Lung (tissue), 12 donors: Measurements from ENCODE around the gene LPAR1. TPM values are rescaled to one million over a fixed set of nuclear protein-coding genes. Genes with fewer than 3 reads are reported as not detected.

Source experiments
- ATAC-seq: fragments of 200-7000 bp; cut with Tn5 transposase; one replicate; pipeline ENCODE4 v1.9.1; 2020; ENCODE audit warnings: moderate number of reproducible peaks; ENCODE audit not compliant: insufficient read depth, low FRiP score
- DNase-seq, 3 donors: peaks; one replicate each; pipeline ENCODE4 v3.0.0-alpha.2; 2013 to 2017
- H3K27ac ChIP-seq, 2 donors: one replicate each; pipeline ENCODE4 v1.5.1; 2013; ENCODE audit warnings: mild to moderate bottlenecking in 2 of 2, moderate library complexity in 2 of 2, control low read depth in 1 of 2, inconsistent platforms in 1 of 2, low read depth in 1 of 2, low read length in 1 of 2
- H3K27me3 ChIP-seq, 3 donors: one replicate each; pipeline ENCODE4 v1.5.1; 2013; ENCODE audit warnings: low read length in 2 of 3; ENCODE audit not compliant: control insufficient read depth in 3 of 3, insufficient read depth in 3 of 3
- H3K36me3 ChIP-seq, 4 donors: one replicate each; pipeline ENCODE4 v1.5.1; 2013; ENCODE audit warnings: low read length in 4 of 4, mild to moderate bottlenecking in 1 of 4, moderate library complexity in 1 of 4; ENCODE audit not compliant: control insufficient read depth in 4 of 4, insufficient read depth in 4 of 4
- H3K4me1 ChIP-seq, 5 donors: one replicate each; pipeline ENCODE4 v1.5.1; 2013; ENCODE audit warnings: low read length in 5 of 5, mild to moderate bottlenecking in 2 of 5, moderate library complexity in 1 of 5; ENCODE audit not compliant: control insufficient read depth in 5 of 5, insufficient read depth in 5 of 5
- H3K4me3 ChIP-seq: one replicate; pipeline ENCODE4 v1.5.1; 2013; ENCODE audit warnings: mild to moderate bottlenecking, control low read depth, moderate library complexity
- H3K9ac ChIP-seq, 2 donors: one replicate each; pipeline ENCODE4 v1.5.1; 2013; ENCODE audit warnings: low read length in 2 of 2, control low read depth in 1 of 2; ENCODE audit not compliant: insufficient read depth in 1 of 2
- H3K9me3 ChIP-seq, 4 donors: one replicate each; pipeline ENCODE4 v1.5.1; 2013; ENCODE audit warnings: low read length in 3 of 4, mild to moderate bottlenecking in 1 of 4, moderate library complexity in 1 of 4; ENCODE audit not compliant: control insufficient read depth in 4 of 4, insufficient read depth in 3 of 4
- WGBS, 2 donors: extraction: QIAGEN DNeasy Blood & Tissue Kit; methylation state at CpG; one replicate each; pipeline ENCODE4 v1.1.7; 2013; 5-methylcytosine and 5-hydroxymethylcytosine counted together
- polyA plus RNA-seq, 2 donors: library from polyadenylated mRNA; stranded (reverse); fragments of 200-250 nt; gene quantifications; one replicate each; pipeline ENCODE4 v1.2.1, GENCODE V29; 2013
- total RNA-seq, 2 donors: library from RNA; depleted of rRNA in 1 of 2; stranded (reverse); fragments of >200 nt in 1 of 2; gene quantifications; one replicate each; pipeline ENCODE4 v1.2.1, GENCODE V29; 2014 to 2021
- TF ChIP-seq, protein P1 (sequence below): IDR thresholded peaks from 2 replicates; pipeline ENCODE4 v1.5.1; 2012; ENCODE audit warnings: mild to moderate bottlenecking; ENCODE audit errors: control extremely low read depth, extremely low read depth
- donor health status: control.
- donor health status: control.
- donor health status: Bipolar disorder and iron deficiency.
- donor health status: healthy.
- donor health status: DM: yes; HTN: yes; CAD: no.

Gene LPAR1
- total and polyA plus RNA-seq, 4 donors = 5.2 to 47.6 (median 23.3) TPM

DNA sequence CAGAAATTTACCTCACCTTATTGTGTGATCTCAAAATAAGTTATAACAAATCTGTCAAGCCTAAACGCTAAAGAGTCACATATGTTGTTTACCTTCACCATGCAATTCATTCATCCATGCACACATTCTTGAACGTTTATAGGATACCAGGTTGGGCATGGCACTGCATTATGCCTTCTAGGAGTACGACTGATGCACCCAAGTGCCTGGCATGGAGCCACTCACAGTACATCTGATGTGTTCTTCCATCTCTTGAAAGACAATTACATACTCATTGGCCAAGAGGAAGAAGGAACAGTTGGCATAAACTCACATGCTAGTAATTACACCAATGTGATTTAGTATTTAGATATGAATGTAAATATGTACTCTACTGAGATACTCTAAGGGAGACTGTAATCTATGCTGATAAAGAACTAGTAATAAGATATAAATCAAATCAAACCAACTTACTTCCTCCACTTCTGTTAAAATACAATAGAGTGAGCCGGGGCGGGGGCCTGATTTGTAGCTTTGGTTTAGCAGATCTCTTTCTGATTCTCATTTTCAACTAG lies 90.7 kb downstream of the LPAR1 start:
- Histone ChIP-seq H3K4me1 (peaks cover 0 to 15% (median 0%) of the 10 kb centered on the region in 5 donors), H3K9me3 (peaks cover 0 to 2% (median 0%) of the 10 kb centered on the region in 4 donors), H3K27ac (no peak overlapping the region), H3K9ac (no peak overlapping the region), H3K36me3 (no peaks in the 10 kb centered on the region), H3K4me3 (no peak overlapping the region), H3K27me3 (no peaks in the 10 kb centered on the region)
- 72 to 82% methylated on average over 5 of the region's 5 CpGs for WGBS, 2 donors
- DNase-seq (no peak), ATAC-seq (no peak)
- TF ChIP-seq, protein P1, sequence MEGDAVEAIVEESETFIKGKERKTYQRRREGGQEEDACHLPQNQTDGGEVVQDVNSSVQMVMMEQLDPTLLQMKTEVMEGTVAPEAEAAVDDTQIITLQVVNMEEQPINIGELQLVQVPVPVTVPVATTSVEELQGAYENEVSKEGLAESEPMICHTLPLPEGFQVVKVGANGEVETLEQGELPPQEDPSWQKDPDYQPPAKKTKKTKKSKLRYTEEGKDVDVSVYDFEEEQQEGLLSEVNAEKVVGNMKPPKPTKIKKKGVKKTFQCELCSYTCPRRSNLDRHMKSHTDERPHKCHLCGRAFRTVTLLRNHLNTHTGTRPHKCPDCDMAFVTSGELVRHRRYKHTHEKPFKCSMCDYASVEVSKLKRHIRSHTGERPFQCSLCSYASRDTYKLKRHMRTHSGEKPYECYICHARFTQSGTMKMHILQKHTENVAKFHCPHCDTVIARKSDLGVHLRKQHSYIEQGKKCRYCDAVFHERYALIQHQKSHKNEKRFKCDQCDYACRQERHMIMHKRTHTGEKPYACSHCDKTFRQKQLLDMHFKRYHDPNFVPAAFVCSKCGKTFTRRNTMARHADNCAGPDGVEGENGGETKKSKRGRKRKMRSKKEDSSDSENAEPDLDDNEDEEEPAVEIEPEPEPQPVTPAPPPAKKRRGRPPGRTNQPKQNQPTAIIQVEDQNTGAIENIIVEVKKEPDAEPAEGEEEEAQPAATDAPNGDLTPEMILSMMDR = no peak

DNA sequence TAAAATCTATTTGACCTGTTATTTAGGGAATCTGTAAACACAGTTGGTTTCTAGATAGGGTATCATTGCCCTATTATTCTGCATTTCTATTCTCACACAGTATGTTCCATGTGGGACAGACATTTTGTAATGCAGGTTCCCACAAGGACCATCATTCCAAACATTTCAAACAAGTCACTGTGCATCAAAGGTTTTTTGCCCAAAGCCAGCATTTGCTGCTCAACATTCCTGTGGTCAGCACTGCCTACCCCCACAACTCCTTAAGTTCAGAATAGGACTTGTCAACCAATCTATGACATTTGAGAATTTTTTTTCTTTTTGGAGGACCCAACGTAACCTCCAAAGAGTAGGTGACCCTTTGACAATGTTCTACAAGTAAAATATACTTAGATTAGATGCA lies 95.7 kb downstream of the LPAR1 start:
- peaks cover 0 to 4% (median 0%) of the 10 kb centered on the region in 5 donors for H3K4me1 ChIP-seq
- no peaks in the 10 kb centered on the region for H3K27me3 ChIP-seq
- WGBS, 2 donors = 61 to 83% methylated on average over 1 of the region's 1 CpG
- peaks cover 0 to 34% (median 16%) of the 10 kb centered on the region in 4 donors for H3K36me3 ChIP-seq
- peaks cover 0 to 3% (median 0%) of the 10 kb centered on the region in 4 donors for H3K9me3 ChIP-seq
- no peak overlapping the region for H3K27ac ChIP-seq
- DNase-seq (no peak), ATAC-seq (no peak)
- no peak overlapping the region for H3K4me3 ChIP-seq
- TF ChIP-seq, protein P1 = no peak
- H3K9ac ChIP-seq = no peak overlapping the region

DNA sequence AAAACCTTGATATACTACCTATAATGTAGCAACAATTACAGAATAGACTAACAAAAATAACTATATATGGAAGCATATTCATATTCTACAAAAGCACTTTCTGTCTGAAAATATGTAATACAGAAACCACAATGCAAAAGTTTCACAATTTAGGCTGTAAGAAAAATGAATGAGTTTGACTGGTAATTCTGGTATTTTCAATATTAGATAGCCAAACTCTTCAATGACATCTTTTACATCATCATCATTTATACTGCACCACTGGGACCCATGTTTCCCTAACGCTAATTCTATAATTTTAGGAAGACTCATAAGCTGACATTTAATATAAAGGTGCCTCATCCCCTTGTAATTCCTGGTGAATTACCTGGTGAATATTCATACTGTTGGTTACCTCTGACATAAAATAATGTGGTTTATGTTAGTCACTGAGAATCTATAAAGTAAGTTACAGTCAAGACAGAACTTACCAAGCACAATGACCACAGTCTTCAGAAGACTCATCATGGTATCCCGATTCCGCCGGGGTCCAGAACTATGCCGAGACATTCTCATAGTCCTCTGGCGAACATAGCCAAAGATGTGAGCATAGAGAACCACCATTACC lies 97.2 kb downstream of the LPAR1 start:
- TF ChIP-seq, protein P1 = no peak
- peaks cover 0 to 35% (median 17%) of the 10 kb centered on the region in 4 donors for H3K36me3 ChIP-seq
- peaks cover 0 to 9% (median 0%) of the 10 kb centered on the region in 5 donors for H3K4me1 ChIP-seq
- DNase-seq (no peak), ATAC-seq (no peak)
- peaks cover 0 to 3% (median 0%) of the 10 kb centered on the region in 4 donors for H3K9me3 ChIP-seq
- H3K27me3 ChIP-seq = no peaks in the 10 kb centered on the region
- H3K9ac ChIP-seq = no peak overlapping the region
- WGBS, 2 donors = 97% methylated on average over 6 of the region's 6 CpGs
- no peak overlapping the region for H3K27ac ChIP-seq
- H3K4me3 ChIP-seq = no peak overlapping the region
